HEK293 (cell line): Measurements from ENCODE around the gene SUSD2.

Source experiments
- CTCF ChIA-PET: fragments of 350-600 bp; formaldehyde crosslinking; extraction: SDS; loops from one replicate; lab custom pipeline; 2021; ENCODE audit warnings: antibody characterized with exemption; lab: Yijun Ruan, JAX
- POLR2A ChIA-PET: fragments of 300-600 bp; formaldehyde crosslinking; extraction: SDS; loops from one replicate; lab custom pipeline; 2020; ENCODE audit warnings: antibody characterized with exemption, inconsistent platforms; lab: Yijun Ruan, JAX
- H3K27ac ChIP-seq: fragments of 200-500 bp; sonication (Bioruptor generic); 2 replicates; pipeline ENCODE4 v1.5.1; 2014; ENCODE audit warnings: low read depth, low read length, control low read depth, inconsistent platforms; ENCODE audit errors: extremely low read depth
- H3K36me3 ChIP-seq, 2 experiments: fragments of 200-500 bp in 1 of 2; sonication (Bioruptor generic) in 1 of 2; 1 replicate in 1 of 2; 2 replicates in 1 of 2; pipeline ENCODE4 v1.5.1; 2014 to 2017; ENCODE audit warnings: inconsistent platforms in 2 of 2, low read length in 2 of 2; ENCODE audit not compliant: control insufficient read depth in 2 of 2, insufficient read depth in 1 of 2
- H3K4me1 ChIP-seq: fragments of 200-500 bp; sonication (Bioruptor generic); 2 replicates; pipeline ENCODE4 v1.5.1; 2014; ENCODE audit warnings: mild to moderate bottlenecking, low read length, inconsistent platforms; ENCODE audit not compliant: control insufficient read depth, insufficient read depth
- H3K4me3 ChIP-seq: 2 replicates; pipeline ENCODE4 v1.5.1; 2011; ENCODE audit warnings: low read depth, mild to moderate bottlenecking, control low read depth, low read length, moderate library complexity
- H3K9me3 ChIP-seq: fragments of 200-500 bp; sonication (Bioruptor generic); 2 replicates; pipeline ENCODE4 v1.5.1; 2014; ENCODE audit warnings: low read depth, low read length, inconsistent platforms; ENCODE audit not compliant: control insufficient read depth, insufficient read depth
- FEZF1 ChIP-seq: fragments of 450-650 bp; formaldehyde crosslinking; IDR thresholded peaks from 2 replicates; pipeline ENCODE4 v1.5.1; 2016; ENCODE audit warnings: missing biosample characterization, missing genetic modification characterization
- GLI2 ChIP-seq: fragments of 450-650 bp; formaldehyde crosslinking; IDR thresholded peaks from 2 replicates; pipeline ENCODE4; 2017; ENCODE audit warnings: missing biosample characterization, missing genetic modification characterization, low read depth, borderline replicate concordance
- GLIS1 ChIP-seq: fragments of 450-650 bp; formaldehyde crosslinking; IDR thresholded peaks from 2 replicates; pipeline ENCODE4 v1.5.1; 2016; ENCODE audit warnings: missing biosample characterization, missing genetic modification characterization
- GLIS2 ChIP-seq: fragments of 450-650 bp; formaldehyde crosslinking; IDR thresholded peaks from 2 replicates; pipeline ENCODE4 v1.5.1; 2016; ENCODE audit warnings: missing biosample characterization, missing genetic modification characterization
- KLF7 ChIP-seq: fragments of 450-650 bp; formaldehyde crosslinking; IDR thresholded peaks from 2 replicates; pipeline ENCODE4 v1.5.1; 2016; ENCODE audit warnings: missing biosample characterization, missing genetic modification characterization, borderline replicate concordance
- SP3 ChIP-seq: fragments of 450-650 bp; formaldehyde crosslinking; IDR thresholded peaks from 2 replicates; pipeline ENCODE4 v1.5.1; 2016; ENCODE audit warnings: missing biosample characterization, missing genetic modification characterization
- ZNF146 ChIP-seq: fragments of 450-650 bp; formaldehyde crosslinking; IDR thresholded peaks from 2 replicates; pipeline ENCODE4 v1.5.1; 2016; ENCODE audit warnings: missing biosample characterization, missing genetic modification characterization
- ZNF169 ChIP-seq: fragments of 450-650 bp; formaldehyde crosslinking; IDR thresholded peaks from 2 replicates; pipeline ENCODE4 v1.5.1; 2016; ENCODE audit warnings: missing biosample characterization, missing genetic modification characterization
- ZNF292 ChIP-seq: fragments of 450-650 bp; formaldehyde crosslinking; IDR thresholded peaks from 2 replicates; pipeline ENCODE4 v1.5.1; 2016; ENCODE audit warnings: low read depth, missing biosample characterization, missing genetic modification characterization, borderline replicate concordance
- ZNF354C ChIP-seq: fragments of 450-650 bp; formaldehyde crosslinking; IDR thresholded peaks from 2 replicates; pipeline ENCODE4 v1.5.1; 2016; ENCODE audit warnings: missing biosample characterization, missing genetic modification characterization, low read depth, borderline replicate concordance
- ZNF366 ChIP-seq: fragments of 450-650 bp; formaldehyde crosslinking; conservative IDR thresholded peaks from 2 replicates; pipeline ENCODE4 v1.5.1; 2016; ENCODE audit warnings: missing biosample characterization, missing genetic modification characterization
- ZNF416 ChIP-seq: fragments of 450-650 bp; formaldehyde crosslinking; IDR thresholded peaks from 2 replicates; pipeline ENCODE4 v1.5.1; 2016; ENCODE audit warnings: missing biosample characterization, missing genetic modification characterization
- ZNF433 ChIP-seq: fragments of 450-650 bp; formaldehyde crosslinking; IDR thresholded peaks from 2 replicates; pipeline ENCODE4 v1.5.1; 2016; ENCODE audit warnings: missing biosample characterization, missing genetic modification characterization, low read depth
- ZNF501 ChIP-seq: fragments of 450-650 bp; formaldehyde crosslinking; IDR thresholded peaks from 2 replicates; pipeline ENCODE4 v1.5.1; 2016; ENCODE audit warnings: missing biosample characterization, missing genetic modification characterization
- ZNF510 ChIP-seq: fragments of 450-650 bp; formaldehyde crosslinking; IDR thresholded peaks from 2 replicates; pipeline ENCODE4 v1.5.1; 2018; ENCODE audit warnings: mild to moderate bottlenecking, missing genetic modification characterization, missing biosample characterization; ENCODE audit not compliant: insufficient replicate concordance
- ZNF521 ChIP-seq: fragments of 450-650 bp; formaldehyde crosslinking; IDR thresholded peaks from 2 replicates; pipeline ENCODE4 v1.5.1; 2017; ENCODE audit warnings: missing biosample characterization, mild to moderate bottlenecking, missing genetic modification characterization
- ZNF585B ChIP-seq: fragments of 450-650 bp; formaldehyde crosslinking; IDR thresholded peaks from 2 replicates; pipeline ENCODE4 v1.5.1; 2016; ENCODE audit warnings: missing biosample characterization, missing genetic modification characterization
- ZNF600 ChIP-seq: fragments of 450-650 bp; formaldehyde crosslinking; IDR thresholded peaks from 2 replicates; pipeline ENCODE4 v1.5.1; 2016; ENCODE audit warnings: missing biosample characterization, missing genetic modification characterization
- ZNF629 ChIP-seq: fragments of 450-650 bp; formaldehyde crosslinking; IDR thresholded peaks from 2 replicates; pipeline ENCODE4 v1.5.1; 2017; ENCODE audit warnings: missing biosample characterization, missing genetic modification characterization
- ZNF654 ChIP-seq: fragments of 450-650 bp; formaldehyde crosslinking; IDR thresholded peaks from 2 replicates; pipeline ENCODE4 v1.5.1; 2016; ENCODE audit warnings: low read depth, missing biosample characterization, missing genetic modification characterization
- ZNF785 ChIP-seq: fragments of 450-650 bp; formaldehyde crosslinking; IDR thresholded peaks from 2 replicates; pipeline ENCODE4 v1.5.1; 2016; ENCODE audit warnings: missing biosample characterization, missing genetic modification characterization
- ZNF830 ChIP-seq: fragments of 450-650 bp; IDR thresholded peaks from 2 replicates; pipeline ENCODE4 v1.5.0; 2018; ENCODE audit warnings: missing biosample characterization, missing genetic modification characterization, low read depth, mild to moderate bottlenecking, moderate library complexity
- ZNF837 ChIP-seq: fragments of 450-650 bp; formaldehyde crosslinking; IDR thresholded peaks from 2 replicates; pipeline ENCODE4 v1.5.1; 2016; ENCODE audit warnings: missing biosample characterization, missing genetic modification characterization
- TF ChIP-seq, protein P1 (sequence below): fragments of 450-650 bp; formaldehyde crosslinking; IDR thresholded peaks from 2 replicates; pipeline ENCODE4 v1.5.1; 2016; ENCODE audit warnings: missing biosample characterization, missing genetic modification characterization, borderline replicate concordance
- TF ChIP-seq, protein P2 (sequence below): fragments of 450-650 bp; formaldehyde crosslinking; IDR thresholded peaks from 2 replicates; pipeline ENCODE4 v1.5.1; 2016; ENCODE audit warnings: missing biosample characterization, missing genetic modification characterization
- TF ChIP-seq, protein P3 (sequence below): fragments of 450-650 bp; IDR thresholded peaks from 2 replicates; pipeline ENCODE4 v1.5.1; 2018; ENCODE audit warnings: missing biosample characterization, missing genetic modification characterization
- TF ChIP-seq, protein P4 (sequence below): fragments of 450-650 bp; formaldehyde crosslinking; IDR thresholded peaks from 2 replicates; pipeline ENCODE4 v1.5.1; 2016; ENCODE audit warnings: missing biosample characterization, missing genetic modification characterization

Gene SUSD2

DNA sequence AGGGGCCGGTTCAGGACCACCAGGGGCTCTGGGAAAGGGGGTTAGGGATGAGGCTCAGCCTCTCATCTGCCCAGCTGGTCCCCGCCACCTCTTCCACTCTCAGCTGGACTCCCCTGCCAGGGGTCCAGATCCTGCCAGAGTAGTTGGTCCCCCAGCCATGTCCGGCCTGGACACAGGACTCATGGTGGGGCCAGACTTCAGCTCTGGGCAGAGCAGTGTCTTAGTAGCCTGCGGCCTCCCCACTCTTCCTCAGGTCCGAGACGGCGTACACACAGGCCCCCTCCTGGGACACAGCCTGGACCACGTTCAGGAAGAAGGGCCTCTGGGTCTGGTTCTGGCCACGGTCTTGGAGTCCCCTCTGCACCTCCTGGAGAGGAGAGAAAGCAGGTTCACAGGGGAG is 38.5 kb downstream of the SUSD2 start:
- TF ChIP-seq, protein P1, sequence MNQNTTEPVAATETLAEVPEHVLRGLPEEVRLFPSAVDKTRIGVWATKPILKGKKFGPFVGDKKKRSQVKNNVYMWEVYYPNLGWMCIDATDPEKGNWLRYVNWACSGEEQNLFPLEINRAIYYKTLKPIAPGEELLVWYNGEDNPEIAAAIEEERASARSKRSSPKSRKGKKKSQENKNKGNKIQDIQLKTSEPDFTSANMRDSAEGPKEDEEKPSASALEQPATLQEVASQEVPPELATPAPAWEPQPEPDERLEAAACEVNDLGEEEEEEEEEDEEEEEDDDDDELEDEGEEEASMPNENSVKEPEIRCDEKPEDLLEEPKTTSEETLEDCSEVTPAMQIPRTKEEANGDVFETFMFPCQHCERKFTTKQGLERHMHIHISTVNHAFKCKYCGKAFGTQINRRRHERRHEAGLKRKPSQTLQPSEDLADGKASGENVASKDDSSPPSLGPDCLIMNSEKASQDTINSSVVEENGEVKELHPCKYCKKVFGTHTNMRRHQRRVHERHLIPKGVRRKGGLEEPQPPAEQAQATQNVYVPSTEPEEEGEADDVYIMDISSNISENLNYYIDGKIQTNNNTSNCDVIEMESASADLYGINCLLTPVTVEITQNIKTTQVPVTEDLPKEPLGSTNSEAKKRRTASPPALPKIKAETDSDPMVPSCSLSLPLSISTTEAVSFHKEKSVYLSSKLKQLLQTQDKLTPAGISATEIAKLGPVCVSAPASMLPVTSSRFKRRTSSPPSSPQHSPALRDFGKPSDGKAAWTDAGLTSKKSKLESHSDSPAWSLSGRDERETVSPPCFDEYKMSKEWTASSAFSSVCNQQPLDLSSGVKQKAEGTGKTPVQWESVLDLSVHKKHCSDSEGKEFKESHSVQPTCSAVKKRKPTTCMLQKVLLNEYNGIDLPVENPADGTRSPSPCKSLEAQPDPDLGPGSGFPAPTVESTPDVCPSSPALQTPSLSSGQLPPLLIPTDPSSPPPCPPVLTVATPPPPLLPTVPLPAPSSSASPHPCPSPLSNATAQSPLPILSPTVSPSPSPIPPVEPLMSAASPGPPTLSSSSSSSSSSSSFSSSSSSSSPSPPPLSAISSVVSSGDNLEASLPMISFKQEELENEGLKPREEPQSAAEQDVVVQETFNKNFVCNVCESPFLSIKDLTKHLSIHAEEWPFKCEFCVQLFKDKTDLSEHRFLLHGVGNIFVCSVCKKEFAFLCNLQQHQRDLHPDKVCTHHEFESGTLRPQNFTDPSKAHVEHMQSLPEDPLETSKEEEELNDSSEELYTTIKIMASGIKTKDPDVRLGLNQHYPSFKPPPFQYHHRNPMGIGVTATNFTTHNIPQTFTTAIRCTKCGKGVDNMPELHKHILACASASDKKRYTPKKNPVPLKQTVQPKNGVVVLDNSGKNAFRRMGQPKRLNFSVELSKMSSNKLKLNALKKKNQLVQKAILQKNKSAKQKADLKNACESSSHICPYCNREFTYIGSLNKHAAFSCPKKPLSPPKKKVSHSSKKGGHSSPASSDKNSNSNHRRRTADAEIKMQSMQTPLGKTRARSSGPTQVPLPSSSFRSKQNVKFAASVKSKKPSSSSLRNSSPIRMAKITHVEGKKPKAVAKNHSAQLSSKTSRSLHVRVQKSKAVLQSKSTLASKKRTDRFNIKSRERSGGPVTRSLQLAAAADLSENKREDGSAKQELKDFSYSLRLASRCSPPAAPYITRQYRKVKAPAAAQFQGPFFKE (tag by site-specific recombination): no peak
- TF ChIP-seq ZNF629 (tag by site-specific recombination): no peak
- TF ChIP-seq ZNF521 (tag by site-specific recombination): no peak
- no peak for TF ChIP-seq ZNF169 (tag by site-specific recombination)
- TF ChIP-seq ZNF354C (tag by site-specific recombination): no peak
- TF ChIP-seq ZNF416: no peak
- TF ChIP-seq, protein P2, sequence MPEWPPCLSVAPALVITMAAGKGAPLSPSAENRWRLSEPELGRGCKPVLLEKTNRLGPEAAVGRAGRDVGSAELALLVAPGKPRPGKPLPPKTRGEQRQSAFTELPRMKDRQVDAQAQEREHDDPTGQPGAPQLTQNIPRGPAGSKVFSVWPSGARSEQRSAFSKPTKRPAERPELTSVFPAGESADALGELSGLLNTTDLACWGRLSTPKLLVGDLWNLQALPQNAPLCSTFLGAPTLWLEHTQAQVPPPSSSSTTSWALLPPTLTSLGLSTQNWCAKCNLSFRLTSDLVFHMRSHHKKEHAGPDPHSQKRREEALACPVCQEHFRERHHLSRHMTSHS (tag by site-specific recombination): no peak
- no peak for TF ChIP-seq ZNF433 (tag by site-specific recombination)
- TF ChIP-seq ZNF785: no peak
- TF ChIP-seq KLF7: no peak
- no peak for TF ChIP-seq ZNF830 (tag by site-specific recombination)
- TF ChIP-seq ZNF600 (tag by site-specific recombination): no peak
- TF ChIP-seq, protein P3, sequence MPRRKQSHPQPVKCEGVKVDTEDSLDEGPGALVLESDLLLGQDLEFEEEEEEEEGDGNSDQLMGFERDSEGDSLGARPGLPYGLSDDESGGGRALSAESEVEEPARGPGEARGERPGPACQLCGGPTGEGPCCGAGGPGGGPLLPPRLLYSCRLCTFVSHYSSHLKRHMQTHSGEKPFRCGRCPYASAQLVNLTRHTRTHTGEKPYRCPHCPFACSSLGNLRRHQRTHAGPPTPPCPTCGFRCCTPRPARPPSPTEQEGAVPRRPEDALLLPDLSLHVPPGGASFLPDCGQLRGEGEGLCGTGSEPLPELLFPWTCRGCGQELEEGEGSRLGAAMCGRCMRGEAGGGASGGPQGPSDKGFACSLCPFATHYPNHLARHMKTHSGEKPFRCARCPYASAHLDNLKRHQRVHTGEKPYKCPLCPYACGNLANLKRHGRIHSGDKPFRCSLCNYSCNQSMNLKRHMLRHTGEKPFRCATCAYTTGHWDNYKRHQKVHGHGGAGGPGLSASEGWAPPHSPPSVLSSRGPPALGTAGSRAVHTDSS (tag by site-specific recombination): no peak
- TF ChIP-seq ZNF146 (tag by site-specific recombination): no peak
- no peak for TF ChIP-seq ZNF585B (tag by site-specific recombination)
- Histone ChIP-seq H3K4me1 (no peaks in the 10 kb centered on the region), H3K36me3 (no peaks in the 10 kb centered on the region), H3K4me3 (no peak overlapping the region), H3K27ac (no peak overlapping the region), H3K9me3 (no peaks in the 10 kb centered on the region)
- ChIA-PET CTCF (interaction anchor here (0.8 kb wide), 1 partner anchor 63 kb away, joined by 3 read pairs; no protein-coding TSS in a partner anchor), POLR2A (no interaction called here)

DNA sequence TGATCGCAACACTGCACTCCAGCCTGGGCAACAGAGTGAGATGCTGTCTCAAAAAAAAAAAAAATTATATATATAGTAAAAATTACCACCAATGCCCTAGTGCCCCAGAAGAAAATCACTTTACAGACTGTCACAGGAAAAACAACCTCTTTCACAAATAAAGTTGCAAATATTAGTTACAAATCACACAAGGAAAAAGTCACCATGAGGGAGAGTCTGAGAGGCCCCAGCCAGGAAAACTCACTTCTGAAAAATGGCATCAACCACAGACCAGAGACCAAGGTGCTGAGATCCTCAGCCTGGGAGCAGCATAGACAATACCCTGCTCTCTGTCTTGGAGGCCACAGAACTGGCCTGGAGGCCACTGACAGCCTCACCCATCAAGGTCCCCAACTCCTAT is 43.2 kb downstream of the SUSD2 start:
- CTCF ChIA-PET: no interaction called here
- TF ChIP-seq ZNF585B (tag by site-specific recombination) (no peak), ZNF292 (tag by site-specific recombination) (no peak), ZNF366 (tag by site-specific recombination) (no peak), ZNF510 (no peak), SP3 (tag by site-specific recombination) (no peak), ZNF501 (tag by site-specific recombination) (no peak), ZNF837 (tag by site-specific recombination) (no peak), GLIS1 (no peak), GLI2 (tag by site-specific recombination) (no peak), GLIS2 (no peak), ZNF354C (tag by site-specific recombination) (no peak), ZNF654 (tag by site-specific recombination) (no peak), FEZF1 (tag by site-specific recombination) (no peak)
- TF ChIP-seq, protein P4, sequence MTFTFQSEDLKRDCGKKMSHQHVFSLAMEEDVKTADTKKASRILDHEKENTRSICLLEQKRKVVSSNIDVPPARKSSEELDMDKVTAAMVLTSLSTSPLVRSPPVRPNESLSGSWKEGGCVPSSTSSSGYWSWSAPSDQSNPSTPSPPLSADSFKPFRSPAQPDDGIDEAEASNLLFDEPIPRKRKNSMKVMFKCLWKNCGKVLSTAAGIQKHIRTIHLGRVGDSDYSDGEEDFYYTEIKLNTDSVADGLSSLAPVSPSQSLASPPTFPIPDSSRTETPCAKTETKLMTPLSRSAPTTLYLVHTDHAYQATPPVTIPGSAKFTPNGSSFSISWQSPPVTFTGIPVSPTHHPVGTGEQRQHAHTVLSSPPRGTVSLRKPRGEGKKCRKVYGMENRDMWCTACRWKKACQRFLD (tag by site-specific recombination): no peak

More for the DNA sequence above, 43.2 kb downstream of the SUSD2 start:
- no peaks in the 10 kb centered on the region for H3K4me1 ChIP-seq
- no peaks in the 10 kb centered on the region for H3K36me3 ChIP-seq
- no peak overlapping the region for H3K27ac ChIP-seq
- H3K4me3 ChIP-seq: no peak overlapping the region
- H3K9me3 ChIP-seq: no peaks in the 10 kb centered on the region
- POLR2A ChIA-PET: no interaction called here
